NCI-H1092 (cell line): Measurements from ENCODE around the gene TRIM16.
"Not testable (repeated sequence)": the region's sequence is repeated elsewhere in the genome, so short reads cannot be mapped to it uniquely, and the experiment has no call there.

ENCODE experiments used
- DNase-seq: peaks from one replicate; lab custom pipeline; 2025; lab: John Stamatoyannopoulos, UW

Gene TRIM16

GRCh38 chr17:15658296-15658695 lies 25.8 kb downstream of the TRIM16 start:
- DNase-seq, result no peak

- DNase-seq, result no peak
Observed at GRCh38 chr17:15657868-15658267, 26.2 kb downstream of the TRIM16 start.

- DNase-seq, result no peak
Observed at GRCh38 chr17:15654886-15655561, 29.1 kb downstream of the TRIM16 start.

GRCh38 chr17:15654401-15654800 lies 29.7 kb downstream of the TRIM16 start:
- DNase-seq, result not testable (repeated sequence)

GRCh38 chr17:15652960-15653359 lies 31.2 kb downstream of the TRIM16 start:
- DNase-seq, result no peak

GRCh38 chr17:15651583-15652110 lies 32.5 kb downstream of the TRIM16 start:
- DNase-seq, result peak; percentile 60

- peak; percentile 2 for DNase-seq
Observed at GRCh38 chr17:15650741-15651582, 33.1 kb downstream of the TRIM16 start.

- DNase-seq, result no peak
Observed at GRCh38 chr17:15649861-15650421, 34.2 kb downstream of the TRIM16 start.

GRCh38 chr17:15648386-15648785 lies 35.7 kb downstream of the TRIM16 start:
- DNase-seq, result no peak

- not testable (repeated sequence) for DNase-seq
Observed at GRCh38 chr17:15645942-15646312, 38.2 kb downstream of the TRIM16 start.

- DNase-seq, result peak; percentile 2
Observed at GRCh38 chr17:15645099-15645941, 38.8 kb downstream of the TRIM16 start.

- DNase-seq, result not testable (repeated sequence)
Observed at GRCh38 chr17:15642505-15643251, 41.4 kb downstream of the TRIM16 start.

- DNase-seq, result not testable (repeated sequence)
Observed at GRCh38 chr17:15642014-15642413, 42.1 kb downstream of the TRIM16 start.

- not testable (repeated sequence) for DNase-seq
Observed at GRCh38 chr17:15630930-15631453, 53.1 kb downstream of the TRIM16 start.

- DNase-seq, result not testable (repeated sequence)
Observed at GRCh38 chr17:15629991-15630390, 54.1 kb downstream of the TRIM16 start.

- not testable (repeated sequence) for DNase-seq
Observed at GRCh38 chr17:15623661-15624209, 60.4 kb downstream of the TRIM16 start.

- DNase-seq, result not testable (repeated sequence)
Observed at GRCh38 chr17:15623255-15623654, 60.9 kb downstream of the TRIM16 start.

- not testable (repeated sequence) for DNase-seq
Observed at GRCh38 chr17:15622124-15622523, 62.0 kb downstream of the TRIM16 start.

- not testable (repeated sequence) for DNase-seq
Observed at GRCh38 chr17:15619331-15620058, 64.6 kb downstream of the TRIM16 start, which contains the start of gene FBXW10B. Gene FBXW10B, minus strand, starts transcription at chr17:15619704. Its CDS starts 192 bp downstream, at chr17:15619512.
